ENCODE measurements around the gene KDM2A.

KDM2A gene

GRCh38 chr11:67301313-67301921 is 182.4 kb downstream of the KDM2A start:
- DNase-seq (ENCODE audit: low read depth in 2 of 2): no peak

- no peak for DNase-seq (ENCODE audit: low read depth in 2 of 2)
Observed at GRCh38 chr11:67301951-67302516, 183.0 kb downstream of the KDM2A start.

DNA sequence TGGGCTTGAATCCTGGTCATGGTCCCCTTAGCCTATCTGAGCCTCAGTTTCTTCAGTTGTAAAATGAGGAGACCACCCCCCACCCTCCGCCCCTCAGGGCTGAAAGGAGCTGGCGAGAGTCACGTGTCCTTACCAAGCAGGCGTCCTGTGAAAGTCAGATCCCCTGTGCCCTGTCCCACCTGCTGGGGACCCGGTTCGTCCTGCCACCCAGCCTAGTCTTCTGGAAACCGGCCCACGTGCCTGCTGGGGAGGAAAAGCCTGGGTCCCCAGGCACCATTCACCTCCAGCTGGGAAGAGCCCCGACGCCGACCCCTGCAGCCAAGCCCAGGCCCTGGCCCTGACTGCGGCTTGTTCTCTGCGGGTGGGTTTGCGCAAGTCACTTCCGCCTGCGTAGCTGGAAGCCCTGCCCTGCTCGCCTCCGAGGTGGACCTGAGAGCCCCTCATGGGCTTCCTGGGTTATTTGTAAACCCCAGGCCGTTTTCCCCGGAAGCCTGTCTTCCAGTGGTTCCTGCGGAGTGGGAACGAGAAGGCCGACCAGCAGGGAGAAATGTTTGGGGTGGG is 183.6 kb downstream of the KDM2A start:
- no peak for DNase-seq (ENCODE audit: low read depth in 2 of 2)

DNA sequence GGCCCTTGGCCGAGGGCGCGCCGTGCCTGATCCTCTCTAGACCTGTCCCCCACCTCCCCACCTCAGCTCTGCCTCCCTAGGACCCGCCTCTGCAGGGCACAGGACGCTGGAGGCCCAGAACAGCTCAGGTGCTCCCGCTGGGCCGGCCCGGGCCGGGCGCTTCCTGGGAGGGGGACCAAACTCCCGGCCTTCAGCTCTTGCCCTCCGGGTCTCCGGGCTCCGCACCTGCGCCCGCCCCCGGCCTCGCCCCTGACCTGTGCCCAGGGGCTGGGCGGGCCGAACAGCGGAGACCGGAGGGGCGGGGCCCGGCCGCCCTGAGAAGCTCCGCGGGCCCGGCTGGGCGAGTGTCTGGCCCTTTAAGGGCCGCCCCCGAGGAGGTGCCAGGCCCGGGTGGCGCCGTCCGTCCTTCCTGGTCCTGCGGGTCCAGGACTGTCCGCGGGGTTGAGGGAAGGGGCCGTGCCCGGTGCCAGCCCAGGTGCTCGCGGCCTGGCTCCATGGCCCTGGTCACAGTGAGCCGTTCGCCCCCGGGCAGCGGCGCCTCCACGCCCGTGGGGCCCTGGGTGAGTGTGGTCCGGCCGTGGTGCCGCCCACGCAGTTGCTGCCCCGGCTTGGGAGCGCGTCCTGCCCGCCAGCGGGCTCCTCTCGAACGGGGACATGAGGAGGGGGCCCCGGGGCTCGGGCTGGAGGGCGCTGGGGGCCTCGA is 184.2 kb downstream of the KDM2A start, which contains the start of gene SSH3:
Gene SSH3, plus strand, starts transcription at position 399 of the 703 bp plus-strand sequence. Its CDS starts 96 bp downstream, at position 495.
- no peak for DNase-seq (ENCODE audit: low read depth in 2 of 2)

GRCh38 chr11:67303835-67304411 is 184.9 kb downstream of the KDM2A start:
- DNase-seq (ENCODE audit: low read depth in 2 of 2): no peak

- no peak for DNase-seq (ENCODE audit: low read depth in 2 of 2)
Observed at GRCh38 chr11:67304511-67305113, 185.5 kb downstream of the KDM2A start.

GRCh38 chr11:67306769-67307544 is 187.9 kb downstream of the KDM2A start:
- no peak for DNase-seq (ENCODE audit: low read depth in 2 of 2)

DNA sequence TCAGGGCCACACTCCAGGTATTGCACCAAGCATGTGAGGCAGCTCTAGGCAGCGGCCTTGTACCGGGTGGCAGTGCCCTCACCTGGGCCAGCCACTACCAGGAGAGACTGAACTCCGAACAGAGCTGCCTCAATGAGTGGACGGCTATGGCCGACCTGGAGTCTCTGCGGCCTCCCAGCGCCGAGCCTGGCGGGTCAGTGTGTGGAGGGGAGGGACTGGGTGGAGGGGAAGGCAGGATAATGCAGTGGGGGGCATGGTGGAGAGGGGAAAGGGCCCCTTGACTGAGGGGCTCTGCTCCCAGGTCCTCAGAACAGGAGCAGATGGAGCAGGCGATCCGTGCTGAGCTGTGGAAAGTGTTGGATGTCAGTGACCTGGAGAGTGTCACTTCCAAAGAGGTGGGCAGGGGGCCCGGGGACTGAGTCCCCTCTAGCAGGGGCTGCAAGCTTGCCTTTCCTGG is 188.5 kb downstream of the KDM2A start:
- DNase-seq (ENCODE audit: low read depth in 2 of 2): no peak

Data from stimulated activated CD8-positive, alpha-beta memory T cell treated with anti-CD3 and anti-CD28 coated beads, Interleukin-2, amount 100 ng/mL, for 1 hour (primary cell).